Body of pancreas (tissue), 4 donors: Measurements from ENCODE around the gene SMAD2.
A peak's percentile ranks its signal among the peaks of the same experiment; 100 is the strongest.

ENCODE experiments used
- CTCF ChIP-seq, 7 experiments: fragments of 450-650 bp in 4 of 7; fragments of 200-600 bp in 3 of 7; sonication (generic) in 3 of 7; IDR thresholded peaks; one replicate each; pipeline ENCODE4 v1.5.1; 2016 to 2019; ENCODE audit warnings: antibody characterized with exemption in 7 of 7
- POLR2A ChIP-seq, 3 donors: fragments of 450-650 bp; IDR thresholded peaks; one replicate each; pipeline ENCODE4 v1.6.1; 2016; ENCODE audit warnings: antibody characterized with exemption in 3 of 3, mild to moderate bottlenecking in 2 of 3

- TF ChIP-seq CTCF (IDR thresholded peaks at IDR 0.05) (no peak), POLR2A (IDR thresholded peaks at IDR 0.05) (peak; percentile 51 to 67 (median 60))
Observed at GRCh38 chr18:47930199-47930930, at the start of gene SMAD2.
